Thoracic aorta (tissue), 2 donors: ENCODE results near the gene GALNT2. TPM values are rescaled to one million over a fixed set of nuclear protein-coding genes. Genes with fewer than 3 reads are reported as not detected.

ENCODE experiments used
- ATAC-seq: fragments of 150-250 bp; one replicate; pipeline ENCODE4 v1.8.0; 2017; ENCODE audit warnings: low read depth; ENCODE audit not compliant: insufficient number of reproducible peaks, low FRiP score
- DNase-seq: peaks from one replicate; pipeline ENCODE4 v3.0.0-alpha.2; 2020; ENCODE audit warnings: low spot score
- H3K27ac ChIP-seq, 2 donors: fragments of 200-600 bp; sonication (generic); 1 replicate in 1 of 2; 2 replicates in 1 of 2; pipeline ENCODE4 v1.5.1; 2016; ENCODE audit warnings: mild to moderate bottlenecking in 2 of 2, moderate library complexity in 2 of 2
- H3K27me3 ChIP-seq: fragments of 200-600 bp; sonication (generic); replicated peaks from 2 replicates; pipeline ENCODE4 v1.6.0; 2016; ENCODE audit warnings: mild to moderate bottlenecking; ENCODE audit not compliant: insufficient read depth
- H3K36me3 ChIP-seq: fragments of 200-600 bp; sonication (generic); one replicate; pipeline ENCODE4 v1.5.1; 2016
- H3K4me1 ChIP-seq, 2 donors: fragments of 200-600 bp; sonication (generic); 1 replicate in 1 of 2; 2 replicates in 1 of 2; pipeline versions ENCODE4 v1.5.1 to v1.6.0; 2016; ENCODE audit warnings: low read depth in 2 of 2, mild to moderate bottlenecking in 1 of 2; ENCODE audit not compliant: control insufficient read depth in 1 of 2
- H3K4me3 ChIP-seq: fragments of 200-600 bp; sonication (generic); 2 replicates; pipeline ENCODE4 v1.5.1; 2016; ENCODE audit warnings: mild to moderate bottlenecking
- H3K9me3 ChIP-seq: fragments of 200-600 bp; sonication (generic); 2 replicates; pipeline ENCODE4 v1.5.1; 2016
- total RNA-seq, 2 donors: library from RNA; depleted of rRNA; stranded (reverse); fragments of >200 nt; gene quantifications; one replicate each; pipeline versions ENCODE4 v1.1.0 to v1.2.3, GENCODE V29; 2016
- TF ChIP-seq, protein P1 (sequence below): fragments of 200-600 bp; sonication (generic); IDR thresholded peaks from one replicate; pipeline ENCODE4 v1.5.1; 2019; ENCODE audit warnings: antibody characterized with exemption

GALNT2 gene
- total RNA-seq, 2 donors from 2014 or later: 113 to 148 TPM

DNA sequence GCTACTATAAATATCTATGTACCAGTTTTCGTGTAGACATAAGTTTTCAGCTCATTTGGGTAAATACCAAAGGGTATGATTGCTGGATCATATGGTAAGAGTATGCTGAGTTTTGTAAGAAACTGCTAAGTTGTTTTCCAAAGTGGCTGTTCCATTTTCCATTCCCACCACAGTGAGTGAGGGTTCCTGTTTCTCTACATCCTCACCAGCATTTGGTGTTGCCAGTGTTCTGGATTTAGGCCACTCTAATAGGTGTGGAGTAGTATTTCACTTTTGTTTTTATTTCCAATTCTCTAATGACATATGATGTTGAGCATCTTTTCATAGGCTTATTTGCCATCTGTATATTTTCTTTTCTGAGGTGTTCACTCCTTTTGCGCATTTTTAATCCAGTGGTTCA, 112.2 kb downstream of the GALNT2 start:
- DNase-seq (no peak), ATAC-seq (no peak)
- H3K27me3 ChIP-seq: no peaks in the 10 kb centered on the region
- H3K4me1 ChIP-seq: peaks cover 14 to 31% of the 10 kb centered on the region in 2 donors
- H3K36me3 ChIP-seq: no peaks in the 10 kb centered on the region
- no peaks in the 10 kb centered on the region for H3K9me3 ChIP-seq
- TF ChIP-seq, protein P1, sequence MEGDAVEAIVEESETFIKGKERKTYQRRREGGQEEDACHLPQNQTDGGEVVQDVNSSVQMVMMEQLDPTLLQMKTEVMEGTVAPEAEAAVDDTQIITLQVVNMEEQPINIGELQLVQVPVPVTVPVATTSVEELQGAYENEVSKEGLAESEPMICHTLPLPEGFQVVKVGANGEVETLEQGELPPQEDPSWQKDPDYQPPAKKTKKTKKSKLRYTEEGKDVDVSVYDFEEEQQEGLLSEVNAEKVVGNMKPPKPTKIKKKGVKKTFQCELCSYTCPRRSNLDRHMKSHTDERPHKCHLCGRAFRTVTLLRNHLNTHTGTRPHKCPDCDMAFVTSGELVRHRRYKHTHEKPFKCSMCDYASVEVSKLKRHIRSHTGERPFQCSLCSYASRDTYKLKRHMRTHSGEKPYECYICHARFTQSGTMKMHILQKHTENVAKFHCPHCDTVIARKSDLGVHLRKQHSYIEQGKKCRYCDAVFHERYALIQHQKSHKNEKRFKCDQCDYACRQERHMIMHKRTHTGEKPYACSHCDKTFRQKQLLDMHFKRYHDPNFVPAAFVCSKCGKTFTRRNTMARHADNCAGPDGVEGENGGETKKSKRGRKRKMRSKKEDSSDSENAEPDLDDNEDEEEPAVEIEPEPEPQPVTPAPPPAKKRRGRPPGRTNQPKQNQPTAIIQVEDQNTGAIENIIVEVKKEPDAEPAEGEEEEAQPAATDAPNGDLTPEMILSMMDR: no peak
- H3K27ac ChIP-seq: no peak overlapping the region
- H3K4me3 ChIP-seq: no peak overlapping the region

DNA sequence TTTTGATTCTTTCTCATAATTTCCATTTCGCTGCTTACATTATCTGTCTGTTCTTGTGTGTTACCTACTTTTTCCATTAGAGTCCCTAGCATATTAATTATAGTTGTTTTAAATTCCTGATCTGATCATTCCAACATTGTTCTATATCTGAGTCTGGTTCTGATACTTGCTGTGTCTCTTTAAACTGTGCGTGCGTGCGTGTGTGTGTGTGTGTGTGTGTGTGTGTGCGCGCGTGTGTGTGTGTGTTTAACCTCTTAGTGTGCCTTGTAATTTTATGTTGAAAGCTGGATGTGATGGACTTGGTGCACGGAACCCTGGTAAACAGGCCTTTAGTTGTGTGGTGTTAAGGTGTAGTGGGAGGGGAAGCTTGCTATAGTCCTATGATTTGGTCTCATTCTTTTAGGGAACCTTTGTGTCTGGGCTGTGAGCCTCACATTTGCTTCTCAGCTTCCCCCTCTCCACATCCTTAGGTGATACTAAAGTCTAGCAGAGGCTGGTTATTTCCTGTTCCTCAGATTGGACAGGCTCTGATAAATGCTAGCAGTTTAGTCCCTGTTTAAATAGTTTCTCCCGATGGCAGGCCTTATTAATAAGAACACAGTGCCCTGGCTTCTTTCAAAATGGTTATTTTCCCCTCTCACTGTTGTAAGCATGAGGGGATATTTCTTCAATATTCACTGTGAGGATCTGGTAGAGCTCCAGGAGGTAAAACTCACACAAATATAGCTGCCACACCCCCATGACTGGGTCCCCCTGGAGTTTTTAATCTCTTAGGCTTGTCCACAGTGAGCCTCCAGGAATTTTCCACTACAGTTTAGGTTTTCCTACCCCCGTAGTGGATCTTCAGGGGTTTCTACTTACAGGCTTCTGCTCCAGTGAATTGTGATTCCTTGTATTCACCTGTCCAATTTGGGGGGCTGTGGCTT, 118.3 kb downstream of the GALNT2 start:
- H3K36me3 ChIP-seq: no peaks in the 10 kb centered on the region
- TF ChIP-seq, protein P1: no peak
- no peak for ATAC-seq
- no peaks in the 10 kb centered on the region for H3K9me3 ChIP-seq
- no peaks in the 10 kb centered on the region for H3K27me3 ChIP-seq
- H3K27ac ChIP-seq: peak overlapping the region; percentile 53 to 56
- H3K4me1 ChIP-seq: peaks cover 22 to 59% of the 10 kb centered on the region in 2 donors
- peak overlapping the region; percentile 28 for H3K4me3 ChIP-seq
- DNase-seq: no peak

DNA sequence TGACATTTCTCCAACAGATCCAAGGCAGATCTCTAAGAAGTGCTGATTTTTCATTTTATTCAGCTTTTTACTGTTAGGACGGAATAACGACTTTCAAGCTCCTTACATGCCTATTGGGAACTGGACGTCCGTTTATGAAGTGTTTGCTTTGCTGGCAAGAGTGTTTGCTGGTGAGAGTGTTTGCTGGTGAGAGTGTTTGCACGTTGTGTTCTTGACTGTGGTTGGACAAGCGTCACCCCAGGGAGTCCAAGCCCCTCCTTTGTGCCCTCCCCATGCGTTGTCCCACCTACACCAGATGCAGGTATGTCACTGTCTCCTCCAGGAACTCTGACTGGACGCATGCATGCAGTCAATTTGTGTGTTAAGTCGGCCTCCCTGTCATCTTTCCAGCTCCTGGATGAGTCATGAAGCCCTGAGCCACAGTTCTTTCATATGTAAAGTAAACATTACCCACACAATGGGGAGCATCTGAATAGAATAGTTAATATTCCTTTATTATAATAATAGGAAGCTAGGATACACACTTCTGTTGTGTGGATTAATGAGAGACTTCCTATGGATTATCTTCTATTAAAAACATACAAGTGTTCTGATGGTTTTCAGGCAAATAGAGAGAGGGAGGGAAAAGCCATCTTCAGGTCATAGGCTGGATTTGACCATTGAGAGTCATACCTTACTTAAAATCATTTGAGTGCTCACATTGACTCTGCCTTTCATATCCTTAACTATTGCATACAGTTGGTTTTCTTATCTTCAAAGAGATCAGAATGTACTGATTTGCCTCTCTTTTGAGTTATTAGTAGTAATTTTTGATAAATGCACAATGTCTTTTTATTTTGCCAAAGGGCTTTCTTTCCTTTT, 119.2 kb downstream of the GALNT2 start:
- H3K27me3 ChIP-seq: no peaks in the 10 kb centered on the region
- H3K27ac ChIP-seq: peak overlapping the region; percentile 53 to 56
- TF ChIP-seq, protein P1: no peak
- ATAC-seq (no peak), DNase-seq (no peak)
- no peaks in the 10 kb centered on the region for H3K9me3 ChIP-seq
- no peaks in the 10 kb centered on the region for H3K36me3 ChIP-seq
- peaks cover 28 to 68% of the 10 kb centered on the region in 2 donors for H3K4me1 ChIP-seq
- peak overlapping the region; percentile 28 for H3K4me3 ChIP-seq

DNA sequence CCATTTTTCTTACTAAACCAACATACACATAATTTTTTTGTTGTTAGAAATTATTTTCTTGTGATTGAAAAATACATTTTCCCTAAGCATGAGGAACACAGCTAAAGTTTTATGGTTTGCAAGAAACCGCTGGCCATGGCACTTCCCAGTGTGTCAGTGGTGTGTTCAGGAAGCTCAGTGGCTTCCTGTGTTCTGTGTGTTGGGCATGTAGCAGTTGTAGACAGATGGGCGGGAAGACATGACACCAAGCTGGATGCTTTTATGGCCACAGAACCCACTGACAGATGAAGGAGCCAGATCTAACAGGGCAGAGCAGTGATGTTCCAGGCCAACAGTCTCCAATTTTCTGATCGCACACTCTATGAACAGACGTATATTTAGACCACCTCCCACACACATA, 119.8 kb downstream of the GALNT2 start:
- H3K4me1 ChIP-seq: peaks cover 34 to 74% of the 10 kb centered on the region in 2 donors
- no peak for ATAC-seq
- no peaks in the 10 kb centered on the region for H3K27me3 ChIP-seq
- no peak for DNase-seq
- no peaks in the 10 kb centered on the region for H3K36me3 ChIP-seq
- no peak overlapping the region for H3K4me3 ChIP-seq
- no peaks in the 10 kb centered on the region for H3K9me3 ChIP-seq
- TF ChIP-seq, protein P1: no peak
- H3K27ac ChIP-seq: no peak overlapping the region

DNA sequence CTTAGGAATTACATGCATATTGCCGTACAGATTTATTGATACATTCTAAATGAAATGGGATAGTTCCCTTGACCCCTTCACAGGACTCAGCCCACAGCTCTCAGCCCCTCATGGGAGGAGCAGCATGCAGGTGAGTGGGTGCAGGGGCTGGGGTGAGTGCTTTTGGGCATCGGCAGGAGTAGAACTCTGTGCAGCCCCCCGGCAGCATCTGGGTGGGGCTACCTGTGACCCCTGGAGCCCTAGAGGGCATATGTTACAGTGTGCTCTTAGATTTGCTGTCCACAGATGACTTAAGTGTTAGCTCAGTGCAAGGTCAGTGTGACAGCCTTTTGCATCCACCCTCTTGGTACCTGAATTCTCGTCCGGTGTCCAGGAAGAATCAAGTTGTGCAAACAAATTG, 120.3 kb downstream of the GALNT2 start:
- no peaks in the 10 kb centered on the region for H3K27me3 ChIP-seq
- no peaks in the 10 kb centered on the region for H3K9me3 ChIP-seq
- ATAC-seq: no peak
- TF ChIP-seq, protein P1: no peak
- no peaks in the 10 kb centered on the region for H3K36me3 ChIP-seq
- peaks cover 36 to 78% of the 10 kb centered on the region in 2 donors for H3K4me1 ChIP-seq
- H3K27ac ChIP-seq: no peak overlapping the region
- no peak overlapping the region for H3K4me3 ChIP-seq
- no peak for DNase-seq
